Spleen (tissue), 11 donors: Measurements from ENCODE around the gene SSBP4. TPM values are rescaled to one million over a fixed set of nuclear protein-coding genes. Genes with fewer than 3 reads are reported as not detected.
A peak's percentile ranks its signal among the peaks of the same experiment; 100 is the strongest.
"Not testable (repeated sequence)": the region's sequence is repeated elsewhere in the genome, so short reads cannot be mapped to it uniquely, and the experiment has no call there.

Experiments
- DNase-seq: peaks from one replicate; pipeline ENCODE4 v3.0.0-alpha.2; 2020
- H3K27ac ChIP-seq, 8 donors: fragments of 200-600 bp; sonication (generic) in 7 of 8; 1 replicate in 4 of 8; 2 replicates in 4 of 8; pipeline versions ENCODE4 v1.5.0 to v1.8.0; 2016 to 2021; ENCODE audit warnings: inconsistent platforms in 4 of 8, mild to moderate bottlenecking in 4 of 8, moderate library complexity in 1 of 8
- H3K27me3 ChIP-seq, 7 donors: fragments of 200-600 bp; sonication (generic) in 6 of 7; replicated peaks in 1 of 7; 1 replicate in 4 of 7; 2 replicates in 3 of 7; pipeline versions ENCODE4 v1.5.0 to v1.8.0; 2016 to 2021; ENCODE audit warnings: inconsistent platforms in 3 of 7, mild to moderate bottlenecking in 1 of 7
- H3K36me3 ChIP-seq, 6 donors: fragments of 200-600 bp; sonication (generic) in 5 of 6; 1 replicate in 4 of 6; 2 replicates in 2 of 6; pipeline versions ENCODE4 v1.5.0 to v1.8.0; 2016 to 2021; ENCODE audit warnings: inconsistent platforms in 2 of 6
- H3K4me1 ChIP-seq, 6 donors: fragments of 200-600 bp; sonication (generic) in 5 of 6; 1 replicate in 3 of 6; 2 replicates in 3 of 6; pipeline versions ENCODE4 v1.5.0 to v1.8.0; 2016 to 2021; ENCODE audit warnings: inconsistent platforms in 3 of 6
- H3K4me3 ChIP-seq, 8 donors: fragments of 200-600 bp; sonication (generic) in 7 of 8; 1 replicate in 4 of 8; 2 replicates in 4 of 8; pipeline versions ENCODE4 v1.5.0 to v1.8.0; 2016 to 2021; ENCODE audit warnings: inconsistent platforms in 4 of 8, mild to moderate bottlenecking in 4 of 8, moderate library complexity in 2 of 8
- H3K9me3 ChIP-seq, 8 donors: fragments of 200-600 bp; sonication (generic) in 7 of 8; 1 replicate in 4 of 8; 2 replicates in 4 of 8; pipeline versions ENCODE4 v1.5.0 to v1.8.0; 2016 to 2021; ENCODE audit warnings: inconsistent platforms in 4 of 8
- POLR2A ChIP-seq, 3 donors: fragments of 450-650 bp; IDR thresholded peaks; one replicate each; pipeline ENCODE4 v1.5.1; 2017; ENCODE audit warnings: antibody characterized with exemption in 3 of 3, mild to moderate bottlenecking in 1 of 3
- POLR2AphosphoS5 ChIP-seq, 3 donors: sonication (generic); formaldehyde crosslinking; IDR thresholded peaks; one replicate each; pipeline ENCODE4 v1.5.1; 2017; ENCODE audit warnings: antibody characterized with exemption in 3 of 3
- WGBS, 5 donors: extraction: QIAGEN DNeasy Blood & Tissue Kit in 3 of 5; methylation state at CpG; one replicate each; pipeline versions ENCODE4 v1.1.5 to v1.1.7; 2013 to 2018; 5-methylcytosine and 5-hydroxymethylcytosine counted together
- intact Hi-C: fragments of 100-400 bp; cut with DNase I; formaldehyde crosslinking; loops from one replicate; pipeline ENCODE4 v1.15.0; 2023; ENCODE audit warnings: low total_unique reads
- polyA plus RNA-seq, 3 donors: library from polyadenylated mRNA; stranded (reverse); fragments of 200-250 nt; gene quantifications; one replicate each; pipeline ENCODE4 v1.2.1, GENCODE V29; 2013
- total RNA-seq, 7 donors: library from RNA; depleted of rRNA in 3 of 7; stranded (reverse); fragments of >200 nt in 3 of 7; fragmentation: NEBNext Ultra II Directional in 4 of 7; extraction: Animal tissue kit (Norgen Biotek cat#: 25700) in 4 of 7; gene quantifications; one replicate each; pipeline versions ENCODE4 v1.1.0 to v1.2.1, GENCODE V29; 2016 to 2021
- TF ChIP-seq, protein P1 (sequence below), 11 experiments: fragments of 200-600 bp in 7 of 11; fragments of 450-650 bp in 4 of 11; sonication (generic) in 4 of 11; IDR thresholded peaks in 8 of 11; conservative IDR thresholded peaks in 3 of 11; 1 replicate in 7 of 11; 2 replicates in 4 of 11; pipeline versions ENCODE4 v1.4.0 to v1.8.0; 2016 to 2021; ENCODE audit warnings: antibody characterized with exemption in 11 of 11, inconsistent platforms in 4 of 11, mild to moderate bottlenecking in 1 of 11
- donor health status: healthy with polysubstance abuse.
- donor health status: DM: no; HTN: no; CAD: no; lungs with moderate emphysema.
- donor health status: DM: no; HTN: no; CAD: no.
- donor health status: Bipolar disorder and iron deficiency.
- donor health status: healthy.
- donor health status: DM: no; HTN: no; CAD: no.
- donor health status: DM: yes; HTN: yes; CAD: no.

The SSBP4 gene
- total and polyA plus RNA-seq, 10 donors, result 56.3 to 143 (median 88.6) TPM

GRCh38 chr19:18397242-18398202, 21.7 kb upstream of the SSBP4 start, which contains the start of gene LRRC25:
TSS of gene LRRC25 (minus strand) at chr19:18397622. CDS start at chr19:18396963, 659 bp downstream.
- peak within 1 kb of the TSS; percentile 32 to 92 (median 86) for H3K27ac ChIP-seq
- DNase-seq, result peak; percentile 93
- intact Hi-C loops, result no loop called here
- peak within 1 kb of the TSS; percentile 20 to 70 (median 54) for H3K4me3 ChIP-seq
- peaks cover 0 to 29% (median 0%) of the 10 kb centered on the region in 6 donors for H3K36me3 ChIP-seq
- 10 to 13% (median 11%) methylated on average over 18 to 33 of the region's 33 CpGs for WGBS, 5 donors
- TF ChIP-seq POLR2A (IDR thresholded peaks at IDR 0.05) (peak in 2 of 3 donors; percentile 67 to 76), POLR2AphosphoS5 (IDR thresholded peaks at IDR 0.05) (peak; percentile 91 to 93 (median 91))
- TF ChIP-seq, protein P1, sequence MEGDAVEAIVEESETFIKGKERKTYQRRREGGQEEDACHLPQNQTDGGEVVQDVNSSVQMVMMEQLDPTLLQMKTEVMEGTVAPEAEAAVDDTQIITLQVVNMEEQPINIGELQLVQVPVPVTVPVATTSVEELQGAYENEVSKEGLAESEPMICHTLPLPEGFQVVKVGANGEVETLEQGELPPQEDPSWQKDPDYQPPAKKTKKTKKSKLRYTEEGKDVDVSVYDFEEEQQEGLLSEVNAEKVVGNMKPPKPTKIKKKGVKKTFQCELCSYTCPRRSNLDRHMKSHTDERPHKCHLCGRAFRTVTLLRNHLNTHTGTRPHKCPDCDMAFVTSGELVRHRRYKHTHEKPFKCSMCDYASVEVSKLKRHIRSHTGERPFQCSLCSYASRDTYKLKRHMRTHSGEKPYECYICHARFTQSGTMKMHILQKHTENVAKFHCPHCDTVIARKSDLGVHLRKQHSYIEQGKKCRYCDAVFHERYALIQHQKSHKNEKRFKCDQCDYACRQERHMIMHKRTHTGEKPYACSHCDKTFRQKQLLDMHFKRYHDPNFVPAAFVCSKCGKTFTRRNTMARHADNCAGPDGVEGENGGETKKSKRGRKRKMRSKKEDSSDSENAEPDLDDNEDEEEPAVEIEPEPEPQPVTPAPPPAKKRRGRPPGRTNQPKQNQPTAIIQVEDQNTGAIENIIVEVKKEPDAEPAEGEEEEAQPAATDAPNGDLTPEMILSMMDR (IDR thresholded peaks at IDR 0.05 in 8 of 11, conservative IDR thresholded peaks at IDR 0.05 in 3 of 11), result peak in 2 of 11 experiments; percentile 17 to 29
- peaks cover 22 to 100% (median 76%) of the 10 kb centered on the region in 6 donors for H3K4me1 ChIP-seq
- no peaks in the 10 kb centered on the region for H3K9me3 ChIP-seq
- H3K27me3 ChIP-seq, result peaks cover 0 to 23% (median 0%) of the 10 kb centered on the region in 7 donors

- Histone ChIP-seq H3K4me3 (no peak overlapping the region), H3K9me3 (no peaks in the 10 kb centered on the region), H3K36me3 (peaks cover 0 to 23% (median 0%) of the 10 kb centered on the region in 6 donors), H3K4me1 (peaks cover 15 to 100% (median 65%) of the 10 kb centered on the region in 6 donors), H3K27me3 (peaks cover 0 to 23% (median 0%) of the 10 kb centered on the region in 7 donors), H3K27ac (peak overlapping the region in 7 of 8 donors; percentile 53 to 92 (median 84))
- intact Hi-C loops, result no loop called here
- WGBS, 5 donors, result 34 to 57% (median 41%) methylated on average over 6 of the region's 6 CpGs
- DNase-seq, result peak; percentile 86
- TF ChIP-seq, protein P1 (IDR thresholded peaks at IDR 0.05 in 8 of 11, conservative IDR thresholded peaks at IDR 0.05 in 3 of 11), result no peak
- TF ChIP-seq POLR2AphosphoS5 (IDR thresholded peaks at IDR 0.05), result peak; percentile 29 to 91 (median 86)
Observed at GRCh38 chr19:18399008-18399407, 20.2 kb upstream of the SSBP4 start.

DNA sequence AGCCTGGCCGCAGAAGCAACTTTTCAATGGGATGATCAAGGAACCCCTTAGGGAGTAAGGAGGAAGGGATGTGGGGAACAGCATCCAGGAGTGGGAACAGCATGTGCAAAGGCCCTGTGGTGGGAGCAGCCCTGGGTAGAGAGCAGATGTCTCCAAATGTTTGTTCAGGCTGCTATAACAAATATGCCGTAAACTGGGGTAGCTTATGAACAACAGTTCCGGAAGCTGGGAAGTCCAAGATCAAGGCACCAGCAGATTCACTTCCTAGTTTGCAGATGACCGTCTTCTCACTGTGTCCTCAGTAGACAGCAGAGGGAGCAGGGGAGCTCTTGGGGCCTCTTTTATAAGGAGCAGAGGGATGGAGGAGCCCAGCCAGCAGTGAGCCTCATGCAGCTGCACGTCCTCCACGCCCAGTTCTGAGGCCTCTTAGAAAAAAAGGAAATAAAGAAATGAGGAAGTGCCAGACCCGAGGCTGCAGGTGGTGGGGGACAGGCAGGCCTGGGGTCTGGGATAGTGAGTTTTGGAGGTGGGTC, 17.6 kb upstream of the SSBP4 start:
- Histone ChIP-seq H3K9me3 (no peaks in the 10 kb centered on the region), H3K27me3 (peaks cover 0 to 17% (median 0%) of the 10 kb centered on the region in 7 donors), H3K4me3 (peak overlapping the region in 1 of 8 donors; percentile 19), H3K36me3 (no peaks in the 10 kb centered on the region), H3K27ac (peak overlapping the region in 7 of 8 donors; percentile 51 to 92 (median 65)), H3K4me1 (peaks cover 13 to 76% (median 49%) of the 10 kb centered on the region in 6 donors)
- 23 to 38% (median 29%) methylated on average over 7 of the region's 7 CpGs for WGBS, 5 donors
- TF ChIP-seq POLR2A (IDR thresholded peaks at IDR 0.05), result no peak
- peak in 2 of 3 donors; percentile 46 to 71 for TF ChIP-seq POLR2AphosphoS5 (IDR thresholded peaks at IDR 0.05)
- TF ChIP-seq, protein P1 (IDR thresholded peaks at IDR 0.05 in 8 of 11, conservative IDR thresholded peaks at IDR 0.05 in 3 of 11), result peak in 8 of 11 experiments; percentile 12 to 54 (median 40)
- DNase-seq, result peak; percentile 85
- intact Hi-C loops, result no loop called here

DNA sequence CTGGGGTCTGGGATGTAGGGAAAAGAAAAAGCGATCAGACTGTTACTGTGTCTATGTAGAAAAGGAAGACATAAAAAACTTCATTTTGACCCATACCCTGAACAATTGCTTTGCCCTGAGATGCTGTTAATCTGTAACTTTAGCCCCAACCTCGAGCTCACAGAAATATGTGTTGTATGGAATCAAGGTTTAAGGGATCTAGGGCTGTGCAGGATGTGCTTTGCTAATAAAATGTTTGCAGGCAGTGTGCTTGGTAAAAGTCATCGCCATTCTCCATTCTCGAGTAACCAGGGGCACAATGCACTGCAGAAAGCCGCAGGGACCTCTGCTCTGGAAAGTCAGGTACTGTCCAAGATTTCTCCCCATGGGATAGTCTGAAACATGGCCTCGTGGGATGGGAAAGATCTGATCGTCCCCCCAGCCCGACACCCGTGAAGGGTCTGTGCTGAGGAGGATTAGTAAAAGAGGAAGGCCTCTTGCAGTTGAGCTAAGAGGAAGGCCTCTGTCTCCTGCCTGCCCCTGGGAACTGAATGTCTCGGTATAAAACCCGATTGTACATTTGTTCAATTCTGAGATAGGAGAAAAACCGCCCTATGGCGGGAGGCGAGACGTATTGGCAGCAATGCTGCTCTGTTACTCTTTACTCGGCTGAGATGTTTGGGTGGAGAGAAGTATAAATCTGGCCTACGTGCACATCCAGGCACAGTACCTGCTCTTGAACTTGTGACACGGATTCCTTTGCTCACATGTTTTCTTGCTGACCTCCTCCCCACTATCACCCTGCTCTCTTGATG, 16.5 kb upstream of the SSBP4 start:
- H3K27me3 ChIP-seq, H3K4me3 ChIP-seq, DNase-seq, H3K9me3 ChIP-seq, intact Hi-C loops, H3K36me3 ChIP-seq: not testable (repeated sequence)
- Histone ChIP-seq H3K27ac (peak overlapping the region in 7 of 8 donors; percentile 31 to 92 (median 51)), H3K4me1 (peaks cover 3 to 69% (median 39%) of the 10 kb centered on the region in 6 donors)
- WGBS, 5 donors, result 44 to 68% (median 49%) methylated on average over 18 of the region's 18 CpGs

GRCh38 chr19:18405754-18406153, 13.4 kb upstream of the SSBP4 start:
- H3K36me3 ChIP-seq, H3K27me3 ChIP-seq, H3K4me3 ChIP-seq, intact Hi-C loops, DNase-seq, H3K9me3 ChIP-seq, H3K27ac ChIP-seq: not testable (repeated sequence)
- 79 to 92% (median 89%) methylated on average over 11 of the region's 11 CpGs for WGBS, 5 donors
- H3K4me1 ChIP-seq, result peaks cover 0 to 62% (median 33%) of the 10 kb centered on the region in 6 donors
